Keratinocyte (primary cell): ENCODE measurements around the gene TTC38. TPM values are rescaled to one million over a fixed set of nuclear protein-coding genes. Genes with fewer than 3 reads are reported as not detected.

Experiments
- DNase-seq: peaks from one replicate; pipeline ENCODE4 v3.0.0-alpha.2; 2011; ENCODE audit warnings: low read depth, missing footprints, low spot score
- FAIRE-seq: peaks from 2 replicates; lab custom pipeline; 2011; peaks lifted over from hg19 to GRCh38; lab: Jason Lieb, UNC
- H2AFZ ChIP-seq: 2 replicates; pipeline ENCODE4 v1.6.0; 2012; ENCODE audit warnings: low read length, control low read depth, inconsistent platforms; ENCODE audit not compliant: control insufficient read depth
- H3K27ac ChIP-seq: 2 replicates; pipeline ENCODE4 v1.5.1; 2011; ENCODE audit warnings: low read length; ENCODE audit not compliant: control insufficient read depth, insufficient read depth
- H3K27me3 ChIP-seq: 3 replicates; pipeline ENCODE4 v1.6.0; 2011; ENCODE audit warnings: low read length; ENCODE audit not compliant: control insufficient read depth, insufficient read depth; ENCODE audit errors: extremely low read depth
- H3K36me3 ChIP-seq, 2 experiments: 2 replicates in 1 of 2; 3 replicates in 1 of 2; pipeline ENCODE4 v1.5.1; 2011; ENCODE audit warnings: low read length in 2 of 2, mild to moderate bottlenecking in 1 of 2; ENCODE audit not compliant: control insufficient read depth in 2 of 2, insufficient read depth in 2 of 2; ENCODE audit errors: extremely low read depth in 1 of 2
- H3K4me1 ChIP-seq: 3 replicates; pipeline ENCODE4 v1.5.1; 2011; ENCODE audit warnings: low read length; ENCODE audit not compliant: control insufficient read depth, insufficient read depth; ENCODE audit errors: extremely low read depth
- H3K4me2 ChIP-seq: 3 replicates; pipeline ENCODE4 v1.6.0; 2011; ENCODE audit warnings: low read depth, low read length; ENCODE audit not compliant: control insufficient read depth, insufficient read depth; ENCODE audit errors: extremely low read depth
- H3K4me3 ChIP-seq, 3 experiments: fragments of 200-600 bp in 1 of 3; sonication (generic) in 1 of 3; 2 replicates in 2 of 3; 3 replicates in 1 of 3; pipeline ENCODE4 v1.5.1; 2011 to 2016; ENCODE audit warnings: low read length in 3 of 3, mild to moderate bottlenecking in 3 of 3, control low read depth in 2 of 3, inconsistent platforms in 1 of 3, low read depth in 1 of 3, mixed read lengths in 1 of 3, mixed run types in 1 of 3, moderate library complexity in 1 of 3; ENCODE audit not compliant: control insufficient read depth in 2 of 3, insufficient read depth in 2 of 3; ENCODE audit errors: extremely low read depth in 1 of 3
- H3K79me2 ChIP-seq: 2 replicates; pipeline ENCODE4 v1.6.0; 2012; ENCODE audit warnings: low read length; ENCODE audit not compliant: control insufficient read depth, insufficient read depth
- H3K9ac ChIP-seq: 3 replicates; pipeline ENCODE4 v1.6.0; 2011; ENCODE audit warnings: low read length; ENCODE audit not compliant: control insufficient read depth, insufficient read depth; ENCODE audit errors: extremely low read depth
- H3K9me1 ChIP-seq: 3 replicates; pipeline ENCODE4 v1.6.0; 2011; ENCODE audit warnings: low read length; ENCODE audit not compliant: control insufficient read depth, insufficient read depth; ENCODE audit errors: extremely low read depth
- H3K9me3 ChIP-seq: 2 replicates; pipeline ENCODE4 v1.5.1; 2012; ENCODE audit warnings: low read depth, low read length; ENCODE audit not compliant: control insufficient read depth
- H4K20me1 ChIP-seq: 3 replicates; pipeline ENCODE4 v1.6.0; 2011; ENCODE audit warnings: low read length; ENCODE audit not compliant: control insufficient read depth, insufficient read depth; ENCODE audit errors: extremely low read depth
- CTCF ChIP-seq, 3 experiments: IDR thresholded peaks in 1 of 3; conservative IDR thresholded peaks in 1 of 3; optimal IDR thresholded peaks in 1 of 3; 2 replicates in 2 of 3; 3 replicates in 1 of 3; pipeline versions ENCODE3 to v1.5.1; 2011; ENCODE audit warnings: low read length in 3 of 3, mild to moderate bottlenecking in 3 of 3, moderate library complexity in 2 of 3, control low read depth in 1 of 3, inconsistent platforms in 1 of 3; ENCODE audit not compliant: insufficient read depth in 2 of 3; ENCODE audit errors: extremely low read depth in 1 of 3
- EZH2 ChIP-seq: IDR thresholded peaks from one replicate; pipeline ENCODE4 v1.6.1; 2012; ENCODE audit warnings: inconsistent platforms, mild to moderate bottlenecking, low read length, moderate library complexity
- dilution Hi-C: fragments of 300-500 bp; cut with MboI; formaldehyde crosslinking; loops from one replicate; pipeline ENCODE4 v1.7.0; 2020; ENCODE audit warnings: low sequenced_read_pairs; ENCODE audit not compliant: extremely low pct_ligation_motif_present
- polyA plus RNA-seq, 5 experiments: library from polyadenylated mRNA; depleted of rRNA in 3 of 5; stranded (reverse) in 3 of 5; stranded (forward) in 1 of 5; unstranded in 1 of 5; fragments of >200 nt; gene quantifications; 1 replicate in 1 of 5; 2 replicates in 3 of 5; 3 replicates in 1 of 5; pipeline versions ENCODE4 v1.2.1 to v1.2.3, GENCODE V29; 2011 to 2012; ENCODE audit warnings: missing spikeins in 2 of 5, low read depth in 1 of 5, low replicate concordance in 1 of 5

The TTC38 gene
- polyA plus RNA-seq, 1 donor (not counting 4 experiments of a cell fraction or from before 2014, with no cell fraction given), result 11.4 TPM

- no peak overlapping the region for H3K27ac ChIP-seq
- no peaks in the 10 kb centered on the region for H3K27me3 ChIP-seq
- no peaks in the 10 kb centered on the region for H3K9me1 ChIP-seq
- H3K9me3 ChIP-seq, result no peaks in the 10 kb centered on the region
- H3K4me1 ChIP-seq, result no peaks in the 10 kb centered on the region
- no peaks in the 10 kb centered on the region for H4K20me1 ChIP-seq
- TF ChIP-seq CTCF (optimal IDR thresholded peaks at IDR 0.05 in 1 of 3, IDR thresholded peaks at IDR 0.05 in 1 of 3, conservative IDR thresholded peaks at IDR 0.05 in 1 of 3; ENCODE audit: extremely low read depth in 1 of 3, insufficient read depth in 2 of 3, low read length in 3 of 3) (no peak), EZH2 (no peak)
- no peak overlapping the region for H3K9ac ChIP-seq
- H3K36me3 ChIP-seq, result peaks cover 3 to 5% of the 10 kb centered on the region in 2 experiments
- H3K4me3 ChIP-seq, result no peak overlapping the region
- no peak for FAIRE-seq
- no peak overlapping the region for H3K4me2 ChIP-seq
- no peak for DNase-seq
- H3K79me2 ChIP-seq, result no peaks in the 10 kb centered on the region
- no peak overlapping the region for H2AFZ ChIP-seq
- dilution Hi-C loops, result no loop called here
Observed at GRCh38 chr22:46220921-46221320, 46.9 kb upstream of the TTC38 start.

DNA sequence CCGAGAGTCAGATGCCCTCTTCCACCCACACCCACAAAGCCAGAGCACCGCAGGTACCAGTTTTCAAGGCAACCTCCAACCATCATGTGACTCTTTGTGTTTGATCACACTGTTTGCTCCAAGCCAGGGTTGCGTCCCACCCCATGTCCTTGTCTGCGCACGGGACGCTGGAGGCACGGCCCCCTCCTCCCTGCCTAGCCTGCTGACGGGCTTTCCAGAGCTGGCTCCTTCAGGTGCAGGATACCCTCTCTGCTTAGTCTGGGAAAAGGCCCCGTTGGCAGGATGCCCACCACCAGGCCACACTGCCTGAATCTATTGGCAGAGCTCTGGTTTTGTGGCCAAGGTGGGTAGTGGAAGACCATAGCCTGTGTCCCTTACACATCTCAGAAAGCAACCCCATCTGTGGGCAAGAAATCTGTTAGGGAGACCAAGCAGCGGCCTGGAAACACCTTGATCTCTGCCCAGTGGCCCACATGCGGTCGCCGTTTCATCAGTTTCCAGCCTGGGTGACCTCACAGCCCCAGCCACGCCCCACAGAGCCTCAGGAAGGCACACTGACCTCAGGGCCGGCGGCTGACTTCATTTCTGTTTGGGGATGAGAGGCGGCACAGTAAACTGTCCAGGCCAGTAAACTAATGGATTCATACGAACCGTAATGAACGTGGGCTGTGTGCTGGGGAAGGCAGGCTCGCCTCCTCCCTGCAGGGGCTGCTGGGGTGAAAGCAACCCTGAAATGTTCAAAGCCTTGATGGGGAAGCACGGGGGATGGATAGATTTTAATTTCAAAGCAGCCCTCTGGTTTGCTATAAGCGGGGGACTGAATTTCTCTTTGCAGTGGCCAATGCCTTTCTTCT lies 43.5 kb upstream of the TTC38 start:
- H3K9ac ChIP-seq, result no peak overlapping the region
- peaks cover 0 to 3% of the 10 kb centered on the region in 2 experiments for H3K36me3 ChIP-seq
- no peaks in the 10 kb centered on the region for H3K4me1 ChIP-seq
- H3K9me3 ChIP-seq, result no peaks in the 10 kb centered on the region
- dilution Hi-C loops, result no loop called here
- peaks cover 2% of the 10 kb centered on the region for H3K9me1 ChIP-seq
- TF ChIP-seq EZH2 (no peak), CTCF (optimal IDR thresholded peaks at IDR 0.05 in 1 of 3, IDR thresholded peaks at IDR 0.05 in 1 of 3, conservative IDR thresholded peaks at IDR 0.05 in 1 of 3; ENCODE audit: extremely low read depth in 1 of 3, insufficient read depth in 2 of 3, low read length in 3 of 3) (no peak)
- FAIRE-seq (no peak), DNase-seq (no peak)
- H3K27me3 ChIP-seq, result no peaks in the 10 kb centered on the region
- H3K27ac ChIP-seq, result no peak overlapping the region
- no peak overlapping the region for H2AFZ ChIP-seq
- H3K4me2 ChIP-seq, result no peak overlapping the region
- no peaks in the 10 kb centered on the region for H3K79me2 ChIP-seq
- no peaks in the 10 kb centered on the region for H4K20me1 ChIP-seq
- no peak overlapping the region for H3K4me3 ChIP-seq
